ENCODE data around the gene AUTS2.
"Not testable (repeated sequence)": the region's sequence is repeated elsewhere in the genome, so short reads cannot be mapped to it uniquely, and the experiment has no call there.

Gene AUTS2

GRCh38 chr7:69778138-69778537 is 179.9 kb downstream of the AUTS2 start:
- no peak for DNase-seq (ENCODE audit: insufficient read length, low spot score)
- TF ChIP-seq POU2F2 (IDR thresholded peaks at IDR 0.05; ENCODE audit: low read depth, low read length) (0 out of 2 replicates have a peak, but pooled peaks have one; percentile 13), TAF1 (IDR thresholded peaks at IDR 0.05; ENCODE audit: low read depth, low read length) (no peak)
- peak; percentile 52 for FAIRE-seq

GRCh38 chr7:69780379-69780778 is 182.1 kb downstream of the AUTS2 start:
- no peak for TF ChIP-seq SPI1 (IDR thresholded peaks at IDR 0.05; ENCODE audit: low read depth, low read length)
- TF ChIP-seq POLR2A (IDR thresholded peaks at IDR 0.05; ENCODE audit: low read depth, low read length) = no peak
- TF ChIP-seq TAF1 (IDR thresholded peaks at IDR 0.05; ENCODE audit: low read depth, low read length) = no peak
- TF ChIP-seq PAX5 (IDR thresholded peaks at IDR 0.05; ENCODE audit: insufficient read depth, low read length, severe bottlenecking) = no peak
- TF ChIP-seq POLR2AphosphoS5 (IDR thresholded peaks at IDR 0.05; ENCODE audit: low read depth, low read length) = no peak
- TF ChIP-seq POU2F2 (IDR thresholded peaks at IDR 0.05; ENCODE audit: low read depth, low read length) = no peak
- FAIRE-seq (peak; percentile 92), DNase-seq (ENCODE audit: insufficient read length, low spot score) (no peak)

DNA sequence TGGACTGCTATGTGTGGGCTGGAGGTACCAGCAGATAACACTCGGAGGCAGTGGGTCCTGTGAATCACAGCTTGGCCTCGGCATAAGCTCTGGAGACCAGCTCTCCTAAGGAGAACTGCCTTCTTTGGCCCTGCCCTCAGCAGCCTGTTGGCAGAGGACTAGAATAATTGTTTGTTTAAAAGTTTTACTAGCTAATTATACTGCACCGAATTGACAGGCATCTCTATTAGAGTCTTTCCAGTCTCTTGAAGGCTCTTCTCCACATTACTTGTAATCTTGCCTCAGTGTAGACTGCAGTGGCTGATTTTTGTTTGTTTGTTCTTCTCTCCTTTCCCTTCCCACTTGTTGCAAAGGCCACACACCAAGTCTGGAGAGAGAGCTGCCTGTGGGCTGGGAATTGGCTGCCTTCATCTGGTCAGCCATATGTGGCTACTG is 183.2 kb downstream of the AUTS2 start:
- DNase-seq (ENCODE audit: insufficient read length, low spot score) (no peak), FAIRE-seq (no peak)
- TF ChIP-seq SPI1 (IDR thresholded peaks at IDR 0.05; ENCODE audit: low read depth, low read length) = no peak
- TF ChIP-seq PAX5 (IDR thresholded peaks at IDR 0.05; ENCODE audit: insufficient read depth, low read length, severe bottlenecking) = no peak
- no peak for TF ChIP-seq POU2F2 (IDR thresholded peaks at IDR 0.05; ENCODE audit: low read depth, low read length)
- TF ChIP-seq POLR2A (IDR thresholded peaks at IDR 0.05; ENCODE audit: low read depth, low read length) = no peak
- TF ChIP-seq POLR2AphosphoS5 (IDR thresholded peaks at IDR 0.05; ENCODE audit: low read depth, low read length) = no peak
- no peak for TF ChIP-seq TAF1 (IDR thresholded peaks at IDR 0.05; ENCODE audit: low read depth, low read length)

- DNase-seq (ENCODE audit: insufficient read length, low spot score) (no peak), FAIRE-seq (no peak)
- TF ChIP-seq POLR2AphosphoS5 (IDR thresholded peaks at IDR 0.05; ENCODE audit: low read depth, low read length) (no peak), TAF1 (IDR thresholded peaks at IDR 0.05; ENCODE audit: low read depth, low read length) (no peak), PAX5 (IDR thresholded peaks at IDR 0.05; ENCODE audit: insufficient read depth, low read length, severe bottlenecking) (no peak)
Observed at GRCh38 chr7:69782917-69783684, 184.8 kb downstream of the AUTS2 start.

- FAIRE-seq; DNase-seq (ENCODE audit: insufficient read length, low spot score): not testable (repeated sequence)
Observed at GRCh38 chr7:69786130-69786529, 187.9 kb downstream of the AUTS2 start.

DNA sequence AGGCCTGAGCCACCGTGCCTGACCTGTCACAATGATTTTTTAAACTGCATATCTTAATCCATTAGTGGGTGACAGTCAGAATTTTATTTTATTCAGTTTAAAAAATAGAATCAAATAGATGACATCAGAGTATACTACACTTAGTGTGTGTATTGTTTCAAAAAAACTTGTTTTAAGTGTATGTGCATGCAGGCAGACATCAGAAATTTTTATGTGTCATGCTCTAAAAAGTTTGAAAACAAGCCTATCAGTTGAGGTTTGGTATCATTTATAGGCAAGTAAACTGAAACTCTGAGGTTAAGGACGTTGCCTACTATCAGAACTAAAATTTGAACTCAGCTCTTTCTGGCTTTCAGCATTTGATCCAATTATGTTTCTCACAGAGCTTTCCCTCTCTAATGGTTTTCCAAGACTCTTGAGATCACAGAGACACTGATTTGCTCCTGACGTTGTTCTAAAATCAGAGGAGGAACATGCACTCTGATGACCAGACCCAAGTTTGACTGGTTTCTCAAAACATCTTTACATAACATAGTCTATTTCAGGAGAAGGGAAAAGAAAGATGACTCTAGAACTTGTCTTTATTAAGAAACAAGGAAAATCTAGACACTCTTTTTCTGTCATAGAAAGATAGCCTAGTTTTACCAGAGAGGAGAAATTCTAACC is 188.6 kb downstream of the AUTS2 start:
- FAIRE-seq (no peak), DNase-seq (ENCODE audit: insufficient read length, low spot score) (no peak)
- no peak for TF ChIP-seq POLR2AphosphoS5 (IDR thresholded peaks at IDR 0.05; ENCODE audit: low read depth, low read length)
- no peak for TF ChIP-seq PAX5 (IDR thresholded peaks at IDR 0.05; ENCODE audit: insufficient read depth, low read length, severe bottlenecking)
- TF ChIP-seq TAF1 (IDR thresholded peaks at IDR 0.05; ENCODE audit: low read depth, low read length) = no peak
- no peak for TF ChIP-seq SPI1 (IDR thresholded peaks at IDR 0.05; ENCODE audit: low read depth, low read length)
- TF ChIP-seq POU2F2 (IDR thresholded peaks at IDR 0.05; ENCODE audit: low read depth, low read length) = no peak
- TF ChIP-seq POLR2A (IDR thresholded peaks at IDR 0.05; ENCODE audit: low read depth, low read length) = no peak

DNA sequence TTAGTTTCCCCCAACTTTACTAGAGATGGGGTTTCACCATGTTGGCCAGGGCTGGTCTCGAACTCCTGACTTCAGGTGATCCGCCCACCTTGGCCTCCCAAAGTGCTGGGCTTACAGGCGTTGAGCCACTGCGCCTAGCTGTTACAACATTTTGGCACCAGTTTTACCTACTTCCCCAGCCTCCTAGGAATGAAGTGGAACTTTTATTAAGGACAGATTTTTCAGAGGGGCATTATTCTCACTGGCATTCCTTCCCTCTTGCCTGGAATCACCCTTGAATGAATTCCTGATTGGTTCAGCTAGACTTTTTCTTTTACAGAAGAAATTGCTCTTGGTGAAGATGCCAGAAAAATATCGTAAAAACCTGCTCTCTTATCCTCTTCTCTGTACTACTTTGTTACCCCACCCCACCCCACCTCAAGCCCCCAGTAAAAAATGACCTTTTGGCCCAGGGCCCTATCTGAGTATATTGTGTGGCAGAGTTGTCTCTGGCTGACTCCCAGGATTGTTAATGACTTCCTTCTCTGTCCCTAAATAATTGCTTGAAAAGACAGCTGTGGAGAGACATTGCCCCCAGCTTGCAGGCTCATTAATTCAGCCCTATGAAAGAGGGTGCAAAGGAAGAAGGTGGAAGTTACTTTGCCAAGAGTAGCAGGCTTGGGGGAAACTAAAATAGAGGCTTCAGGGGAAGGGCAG is 189.6 kb downstream of the AUTS2 start:
- FAIRE-seq = no peak
- DNase-seq (ENCODE audit: insufficient read length, low spot score) = no peak
- TF ChIP-seq TAF1 (IDR thresholded peaks at IDR 0.05; ENCODE audit: low read depth, low read length) (no peak), POLR2A (IDR thresholded peaks at IDR 0.05; ENCODE audit: low read depth, low read length) (no peak)

- DNase-seq (ENCODE audit: insufficient read length, low spot score) (no peak), FAIRE-seq (no peak)
- TF ChIP-seq POU2F2 (IDR thresholded peaks at IDR 0.05; ENCODE audit: low read depth, low read length) (no peak), POLR2AphosphoS5 (IDR thresholded peaks at IDR 0.05; ENCODE audit: low read depth, low read length) (no peak), SPI1 (IDR thresholded peaks at IDR 0.05; ENCODE audit: low read depth, low read length) (no peak), TAF1 (IDR thresholded peaks at IDR 0.05; ENCODE audit: low read depth, low read length) (no peak), POLR2A (IDR thresholded peaks at IDR 0.05; ENCODE audit: low read depth, low read length) (no peak), PAX5 (IDR thresholded peaks at IDR 0.05; ENCODE audit: insufficient read depth, low read length, severe bottlenecking) (no peak)
Observed at GRCh38 chr7:69789563-69789962, 191.3 kb downstream of the AUTS2 start.

- DNase-seq (ENCODE audit: insufficient read length, low spot score) (no peak), FAIRE-seq (no peak)
- no peak for TF ChIP-seq SPI1 (IDR thresholded peaks at IDR 0.05; ENCODE audit: low read depth, low read length)
- TF ChIP-seq POLR2A (IDR thresholded peaks at IDR 0.05; ENCODE audit: low read depth, low read length) = no peak
- TF ChIP-seq PAX5 (IDR thresholded peaks at IDR 0.05; ENCODE audit: insufficient read depth, low read length, severe bottlenecking) = no peak
- no peak for TF ChIP-seq TAF1 (IDR thresholded peaks at IDR 0.05; ENCODE audit: low read depth, low read length)
Observed at GRCh38 chr7:69790977-69791724, 192.9 kb downstream of the AUTS2 start.

Data from GM12891 (cell line).